ENCODE data around the gene LYPD6.
"Not testable (repeated sequence)": the region's sequence is repeated elsewhere in the genome, so short reads cannot be mapped to it uniquely, and the experiment has no call there.

LYPD6 gene

DNA sequence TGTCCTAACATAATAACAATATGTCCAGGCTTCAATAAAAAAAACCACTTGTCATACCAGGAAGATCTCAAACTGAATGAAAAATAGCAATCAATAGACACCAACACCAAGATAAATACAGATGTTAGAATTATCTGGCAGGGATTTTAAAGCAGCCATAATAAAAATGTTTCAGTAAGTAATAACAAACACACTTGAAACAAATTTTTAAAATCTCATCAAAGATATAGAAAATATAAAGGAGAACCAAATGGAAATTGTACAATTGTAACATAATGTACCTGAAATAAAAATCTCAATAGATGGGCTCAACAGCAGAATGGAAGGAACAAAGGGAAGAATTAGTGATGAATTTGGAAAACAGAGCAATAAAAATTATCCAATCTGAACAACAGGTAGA is 128.1 kb downstream of the LYPD6 start:
- no peak for DNase-seq

DNA sequence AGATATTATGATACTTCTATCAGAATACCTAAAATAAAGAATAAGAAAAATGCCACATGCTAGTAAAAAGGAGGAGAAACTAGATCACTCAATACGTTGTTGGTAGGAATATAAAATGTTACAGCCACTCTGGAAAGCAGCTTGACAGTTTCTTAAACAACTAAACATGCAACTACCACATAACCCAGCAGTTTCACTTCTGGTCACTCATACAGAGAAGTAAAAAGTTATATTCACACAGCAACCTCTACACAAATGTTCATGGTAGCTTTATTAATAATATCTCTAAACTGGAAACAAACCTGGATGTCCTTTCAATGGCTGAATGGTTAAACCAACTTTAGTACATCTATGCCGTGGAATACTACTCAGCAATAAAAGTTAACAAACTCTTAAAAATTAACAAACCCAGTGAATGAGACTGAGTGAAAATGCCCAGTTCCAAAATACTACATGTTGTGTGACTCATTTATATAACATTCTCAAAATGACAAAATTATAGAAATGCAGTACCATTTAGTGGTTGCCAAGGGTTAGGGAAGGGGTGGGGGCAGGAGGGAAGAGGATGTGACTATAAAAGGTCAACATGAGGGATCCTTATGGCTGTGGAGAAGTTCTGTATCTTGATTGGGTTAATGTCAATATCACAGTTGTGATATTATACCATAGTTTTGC is 133.1 kb downstream of the LYPD6 start:
- no peak for DNase-seq

DNA sequence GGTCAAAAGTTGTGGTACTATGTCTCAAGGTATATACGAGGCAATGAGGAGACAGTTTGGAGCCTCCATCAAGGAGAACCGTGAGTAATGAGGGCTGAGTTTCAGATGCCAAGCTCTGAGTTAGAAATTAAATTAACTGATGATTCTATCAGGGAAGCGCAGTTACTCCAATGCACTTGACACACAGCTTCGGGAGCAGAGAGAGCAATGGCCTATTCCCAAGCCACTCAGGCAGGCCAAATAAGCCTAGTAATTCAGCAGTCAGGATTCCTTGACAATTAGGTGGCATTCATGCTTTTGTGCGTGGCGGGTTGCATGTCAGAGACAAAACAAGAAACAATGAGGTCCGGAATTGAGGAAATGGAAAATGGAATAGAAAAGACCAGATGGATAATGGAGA is 134.0 kb downstream of the LYPD6 start:
- no peak for DNase-seq

DNA sequence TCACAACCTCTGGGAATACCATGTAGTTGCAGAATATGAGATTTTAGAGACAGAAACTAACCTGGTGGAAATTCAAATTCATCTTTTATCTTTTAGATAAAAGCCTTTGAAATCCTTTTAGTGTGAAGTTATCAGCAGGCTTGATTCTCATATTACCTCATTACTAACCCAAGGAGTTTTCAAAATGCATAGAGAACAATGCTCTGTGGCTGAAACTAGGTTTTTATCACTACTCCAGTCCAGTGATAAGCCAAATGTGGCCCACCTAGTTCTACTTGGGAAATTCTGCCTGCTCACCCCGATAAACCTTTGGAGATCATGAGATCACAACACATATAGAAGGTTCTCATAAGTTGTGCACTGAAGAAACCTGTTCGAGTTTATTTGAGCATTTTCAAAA is 135.5 kb downstream of the LYPD6 start:
- no peak for DNase-seq

DNA sequence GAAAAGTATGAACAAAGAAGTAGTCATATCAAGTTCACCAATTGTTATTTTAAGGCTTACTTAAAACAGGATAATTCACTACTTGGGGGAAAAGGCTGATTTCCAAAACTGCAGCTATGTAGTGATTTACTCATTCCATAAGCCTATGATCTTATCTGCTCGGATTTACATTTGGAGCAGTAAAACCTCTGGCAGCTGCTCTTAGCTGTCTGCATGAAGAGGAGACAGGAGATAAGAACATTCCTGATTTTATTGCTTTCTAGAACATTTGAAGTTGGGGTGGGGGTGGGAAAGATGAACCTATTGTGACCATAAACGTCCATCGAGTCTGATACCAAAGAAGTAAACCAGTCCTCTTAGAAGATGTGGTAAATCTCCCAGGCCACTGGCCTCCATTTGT is 136.2 kb downstream of the LYPD6 start:
- DNase-seq: peak; percentile 80

DNA sequence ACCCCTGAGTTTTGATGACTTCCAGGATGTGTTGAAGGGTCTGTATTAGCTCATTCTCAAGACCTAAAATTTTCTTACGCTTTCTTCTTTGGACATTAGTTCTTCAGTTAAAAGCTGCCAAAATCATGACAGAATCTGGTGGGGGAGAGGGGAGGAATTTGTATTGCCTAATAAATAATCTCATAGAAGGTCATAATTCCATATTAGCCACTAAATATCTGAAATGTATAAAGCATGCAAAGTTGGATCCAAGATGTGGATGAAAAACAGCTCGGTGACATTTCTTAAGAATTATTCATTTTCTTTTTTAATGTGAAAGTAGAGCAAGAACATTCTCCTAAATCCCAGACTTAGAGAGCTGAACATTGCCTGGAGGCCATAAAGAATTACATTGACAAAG is 137.0 kb downstream of the LYPD6 start:
- no peak for DNase-seq

DNA sequence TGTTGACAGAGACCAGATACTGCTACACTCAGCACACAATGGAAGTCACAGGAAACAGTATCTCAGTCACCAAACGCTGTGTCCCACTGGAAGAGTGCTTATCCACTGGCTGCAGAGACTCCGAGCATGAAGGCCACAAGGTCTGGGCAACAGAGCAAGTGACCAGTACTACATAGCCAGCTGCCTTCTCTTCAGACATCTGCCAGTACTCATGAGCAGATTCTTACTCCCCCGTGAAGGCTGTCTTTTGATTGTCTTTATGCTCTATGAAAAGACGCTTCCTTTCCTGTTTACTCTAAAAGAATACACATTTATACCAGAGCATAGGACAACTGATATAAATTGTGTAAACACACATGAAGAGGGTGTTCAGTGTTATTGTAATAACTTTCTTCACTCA is 138.2 kb downstream of the LYPD6 start:
- no peak for DNase-seq

DNA sequence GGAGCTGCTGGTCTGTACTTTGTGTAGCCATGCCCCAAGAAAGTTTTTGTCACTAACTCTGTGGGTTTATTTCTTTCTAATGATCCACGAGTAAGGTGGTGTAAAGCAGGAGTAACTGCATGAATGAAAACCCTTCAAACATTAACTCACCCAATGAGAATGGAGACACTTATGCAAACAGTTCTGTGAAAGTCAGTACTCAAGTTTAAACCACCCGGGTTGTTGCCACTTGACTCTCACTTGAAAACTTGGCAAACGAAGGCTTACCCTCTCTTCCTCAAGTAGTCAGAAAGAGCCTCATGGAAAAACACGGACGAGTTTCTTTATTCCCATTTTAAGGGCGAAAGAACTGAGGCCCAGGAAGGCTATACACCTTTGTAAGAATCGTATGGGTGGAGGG is 139.7 kb downstream of the LYPD6 start:
- DNase-seq: no peak

DNA sequence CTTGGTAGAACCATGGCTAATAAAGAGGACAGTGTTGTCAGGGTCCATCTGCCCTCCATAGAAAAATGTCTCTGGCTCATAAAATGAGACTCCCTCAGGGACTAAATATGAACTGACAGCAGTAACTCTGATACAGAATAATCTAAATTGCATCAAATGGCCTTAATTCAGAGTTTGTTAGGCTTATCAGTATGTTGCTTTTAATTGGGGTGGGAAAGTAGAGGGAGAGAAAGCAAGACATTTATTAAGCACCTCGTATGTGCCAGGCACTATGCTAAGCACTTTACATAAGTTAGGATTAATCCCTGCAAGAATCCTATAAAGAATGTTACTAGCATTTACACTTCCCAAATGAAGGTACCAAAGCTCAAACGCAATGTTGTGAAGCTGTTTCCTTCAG is 142.0 kb downstream of the LYPD6 start:
- no peak for DNase-seq

DNA sequence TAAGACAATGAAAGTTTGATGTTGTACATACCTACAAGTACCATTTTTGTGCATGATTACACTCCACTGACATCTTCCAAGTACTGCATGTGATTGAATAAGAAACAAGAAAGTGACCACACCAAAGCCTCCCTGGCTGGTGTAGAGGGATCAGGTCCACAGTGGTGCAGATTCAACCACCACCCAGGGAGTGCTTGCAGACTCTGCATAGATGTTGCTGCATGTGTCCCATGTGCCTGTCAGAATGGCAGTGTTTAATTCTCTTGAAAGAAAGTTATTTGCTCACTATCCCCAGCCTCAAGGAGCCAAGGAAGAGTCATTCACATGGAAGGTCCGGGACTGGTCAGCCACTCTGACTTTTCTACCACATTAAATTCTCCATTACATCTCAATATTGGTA is 142.7 kb downstream of the LYPD6 start:
- no peak for DNase-seq

DNA sequence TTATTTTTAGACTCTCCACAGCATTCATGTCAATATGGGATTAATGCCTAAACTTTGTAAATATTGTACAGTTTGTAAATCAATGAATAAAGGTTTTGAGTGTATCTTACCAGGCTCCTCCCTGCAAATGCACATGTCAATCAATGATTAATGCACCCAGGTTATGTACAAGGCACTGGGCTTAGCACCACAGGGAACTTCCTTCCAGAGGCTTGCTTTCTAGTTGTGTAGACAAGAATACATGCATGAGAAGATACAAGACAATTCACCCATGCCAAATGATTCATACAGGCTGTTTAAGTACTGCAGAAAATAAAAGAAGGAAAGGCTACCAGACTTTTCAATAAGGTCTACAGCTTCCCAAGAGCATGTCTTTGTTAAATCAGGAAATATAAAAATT is 143.1 kb downstream of the LYPD6 start:
- no peak for DNase-seq

DNA sequence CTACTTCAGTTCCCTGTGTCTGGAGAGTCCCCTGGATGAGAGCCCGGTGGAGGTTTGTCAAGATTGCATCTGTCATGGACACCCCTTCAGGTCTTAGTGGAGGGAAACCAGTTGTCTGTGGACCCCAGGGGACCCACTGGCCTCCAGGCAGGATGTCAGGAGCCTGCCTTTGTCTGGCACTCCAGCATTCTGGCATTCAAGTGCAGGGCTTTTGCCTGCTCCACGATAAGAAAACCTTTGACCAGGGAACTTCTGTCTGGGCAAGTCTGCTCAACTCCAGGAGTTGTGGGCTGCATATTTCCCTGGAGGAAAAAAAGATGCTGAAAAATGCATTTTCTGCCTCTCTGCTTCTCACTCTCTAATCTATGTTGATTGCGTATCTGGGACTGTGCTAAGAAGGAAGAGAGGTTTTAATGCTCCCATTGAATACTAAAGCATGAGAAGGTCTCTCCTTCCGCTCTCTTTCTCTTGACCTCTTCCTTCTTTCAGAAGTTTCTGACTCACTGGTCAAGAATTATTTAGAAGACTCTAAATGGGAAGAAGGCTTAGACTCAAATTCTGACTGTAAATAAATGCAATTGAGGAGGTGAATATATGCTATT is 152.7 kb downstream of the LYPD6 start:
- DNase-seq: peak; percentile 84

DNA sequence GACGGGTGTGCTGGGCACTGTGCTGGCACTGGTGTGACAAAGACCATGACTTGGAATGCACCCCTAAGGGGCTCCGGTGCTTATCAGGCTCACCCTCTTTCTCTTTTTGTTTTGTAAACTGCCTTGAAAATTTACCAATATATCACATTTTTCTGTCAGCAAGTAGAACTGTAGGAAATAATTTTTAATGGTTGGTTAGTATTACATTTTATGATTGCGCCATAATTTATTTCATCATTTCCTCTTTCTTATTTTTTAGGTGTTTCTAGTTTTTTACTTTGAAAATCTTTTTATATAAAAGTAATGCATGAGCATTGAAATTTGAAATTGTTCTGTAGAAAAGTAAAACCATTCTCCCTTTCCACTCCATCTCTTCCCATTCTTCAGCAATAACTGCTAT is 156.3 kb downstream of the LYPD6 start:
- DNase-seq: no peak

DNA sequence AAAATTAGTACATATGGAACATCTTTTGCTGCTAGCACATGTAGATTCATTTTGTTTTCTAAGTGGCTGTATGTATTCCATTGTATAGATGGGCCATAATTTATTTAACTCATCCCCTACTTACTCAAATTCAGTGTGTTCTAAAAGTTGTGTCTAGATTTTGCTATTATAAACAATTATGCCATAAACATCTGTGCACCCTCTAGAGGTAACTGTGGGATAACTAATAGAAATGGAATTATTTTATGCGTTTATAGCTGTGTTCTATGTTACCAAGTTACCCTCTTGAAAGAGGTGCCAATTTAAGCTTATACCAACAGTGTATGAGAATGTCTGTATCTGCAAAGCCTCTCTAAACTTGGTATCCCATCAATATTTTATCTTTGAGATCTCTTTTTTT is 156.8 kb downstream of the LYPD6 start:
- DNase-seq: no peak

DNA sequence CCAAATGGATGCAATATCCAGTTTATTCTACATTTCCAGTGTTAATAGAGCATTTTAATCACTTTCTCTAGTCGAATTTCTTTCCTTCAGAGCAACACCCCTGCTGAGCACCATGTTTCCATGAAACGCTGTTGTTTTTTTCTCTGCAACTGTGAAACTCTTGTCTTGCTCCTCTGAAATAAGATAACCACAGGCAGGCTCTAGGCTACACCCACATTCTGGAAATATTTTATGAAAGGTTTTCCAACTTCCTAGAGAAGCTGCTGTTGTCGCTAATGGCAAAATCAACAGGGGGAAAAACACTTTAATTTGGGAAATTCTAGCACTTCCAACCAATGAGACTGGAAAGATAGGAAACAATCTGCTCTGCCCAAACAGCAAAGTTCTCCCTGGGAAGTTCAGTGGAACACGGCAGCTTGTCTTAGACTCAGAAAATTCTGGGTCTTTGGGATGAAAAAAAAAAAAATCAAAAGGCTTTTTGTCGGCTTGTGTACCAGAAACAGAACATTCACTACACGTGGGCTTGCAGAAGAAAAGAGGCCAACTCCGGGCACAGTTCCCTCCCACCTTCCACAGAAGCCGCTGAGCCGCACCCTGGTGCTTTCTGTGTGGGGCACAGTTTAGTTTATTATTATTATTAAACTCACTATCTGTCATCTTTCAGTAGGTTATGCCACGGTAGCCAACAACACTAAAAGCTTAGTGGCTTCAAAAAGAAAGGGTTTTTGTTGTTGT is 158.5 kb downstream of the LYPD6 start:
- DNase-seq: no peak

DNA sequence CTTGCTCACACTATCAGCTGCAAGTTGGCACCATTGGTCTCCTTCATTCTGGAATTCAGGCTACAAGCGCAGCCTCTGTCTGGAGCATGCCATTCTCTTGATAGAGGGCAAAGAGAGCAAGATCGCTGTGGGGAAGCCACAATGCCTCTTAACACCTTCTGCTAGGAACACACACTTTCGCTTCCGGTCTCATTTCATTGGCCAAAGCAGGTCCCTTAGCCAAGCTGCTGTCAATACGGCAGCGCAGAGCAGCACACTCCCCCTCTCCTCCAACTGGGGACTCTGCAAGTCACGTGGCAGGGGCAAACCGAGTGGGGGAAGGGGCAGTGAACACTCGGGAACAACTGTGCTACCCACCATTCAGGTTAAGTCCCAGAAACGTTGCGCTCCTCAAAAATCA is 159.1 kb downstream of the LYPD6 start:
- DNase-seq: no peak

DNA sequence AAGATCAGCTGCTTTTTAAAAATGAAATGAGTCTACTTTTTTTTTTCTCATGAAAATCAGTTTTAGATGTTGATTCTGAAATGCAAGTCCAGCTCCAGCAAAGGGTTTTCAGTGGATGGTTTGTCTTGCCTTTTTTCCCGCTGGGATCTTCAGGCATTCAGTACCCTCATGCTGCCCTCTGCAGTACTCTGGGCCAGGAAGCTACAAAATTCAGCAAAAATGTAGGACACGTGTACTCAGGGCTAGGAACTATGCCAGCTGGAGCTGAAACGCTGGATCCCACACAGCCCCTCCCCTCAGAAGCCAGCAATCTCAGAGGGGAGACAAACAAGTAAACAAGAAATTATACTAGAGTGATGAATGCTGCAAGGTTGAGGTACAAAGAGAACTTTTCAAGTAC is 159.9 kb downstream of the LYPD6 start:
- no peak for DNase-seq

DNA sequence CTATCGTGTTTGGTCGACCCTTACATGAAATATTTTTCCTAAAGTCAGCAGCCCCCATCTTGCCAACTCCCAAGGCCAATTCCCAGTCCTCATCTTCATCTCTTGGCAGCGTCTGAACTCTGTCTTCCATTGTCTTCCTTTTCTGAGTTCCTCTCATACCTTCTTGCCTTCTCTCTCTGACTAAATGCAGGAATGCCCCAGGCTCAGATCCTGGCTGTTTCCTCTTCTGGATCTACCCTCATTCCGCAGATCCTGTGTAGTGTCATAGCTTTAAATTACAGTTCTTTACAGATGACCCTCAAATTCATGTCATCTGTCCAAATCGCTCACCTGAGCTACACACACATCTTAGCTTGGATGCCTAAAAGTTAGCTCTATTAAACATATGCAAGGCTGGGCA is 162.5 kb downstream of the LYPD6 start:
- peak; percentile 58 for DNase-seq

DNA sequence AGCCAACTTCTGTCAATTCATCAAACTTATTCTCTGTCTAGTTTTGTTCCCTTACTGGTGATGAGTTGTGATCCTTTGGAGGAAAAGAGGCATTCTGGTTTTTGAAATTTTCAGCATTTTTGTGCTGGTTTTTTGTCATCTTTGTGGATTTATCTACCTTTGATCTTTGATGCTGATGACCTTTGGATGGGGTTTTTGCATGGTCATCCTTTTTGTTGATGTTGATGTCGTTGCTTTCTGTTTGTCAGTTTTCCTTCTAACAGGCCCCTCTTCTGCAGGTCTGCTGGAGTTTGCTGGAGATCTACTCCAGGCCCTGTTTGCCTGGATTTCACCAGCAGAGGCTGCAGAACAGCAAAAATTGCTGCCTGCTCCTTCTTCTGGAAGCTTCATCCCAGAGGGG is 168.8 kb downstream of the LYPD6 start:
- DNase-seq: not testable (repeated sequence)

DNA sequence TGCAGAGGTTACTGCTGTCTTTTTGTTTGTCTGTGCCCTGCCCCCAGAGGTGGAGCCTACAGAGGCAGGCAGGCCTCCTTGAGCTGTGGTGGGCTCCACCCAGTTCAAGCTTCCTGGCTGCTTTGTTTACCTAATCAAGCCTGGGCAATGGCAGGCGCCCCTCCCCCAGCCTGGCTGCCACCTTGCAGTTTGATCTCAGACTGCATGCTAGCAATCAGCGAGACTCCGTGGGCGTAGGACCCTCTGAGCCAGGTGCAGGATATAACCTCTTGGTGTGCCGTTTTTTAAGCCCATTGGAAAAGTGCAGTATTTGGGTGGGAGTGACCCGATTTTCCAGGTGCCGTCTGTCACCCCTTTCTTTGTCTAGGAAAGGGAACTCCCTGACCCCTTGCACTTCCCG is 176.4 kb downstream of the LYPD6 start:
- DNase-seq: not testable (repeated sequence)

DNA sequence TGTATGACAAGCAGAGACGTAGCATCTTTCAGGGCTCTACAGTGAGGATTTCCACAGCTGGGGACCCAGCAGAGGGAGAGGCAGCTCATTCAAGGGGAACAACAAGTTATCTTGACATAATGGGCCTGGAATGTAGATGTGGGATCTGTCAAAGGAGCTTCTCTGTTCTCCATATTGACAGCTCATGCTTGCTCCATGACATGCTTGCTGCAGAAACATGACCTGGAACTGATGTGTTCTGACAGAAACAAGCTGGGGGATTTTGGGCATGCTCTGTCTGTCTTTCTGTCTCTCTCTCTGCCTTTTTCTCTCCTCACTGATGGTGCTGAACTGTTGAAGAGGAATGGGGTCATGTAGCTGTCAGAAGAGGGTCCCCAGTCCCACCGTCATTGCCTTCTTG is 177.6 kb downstream of the LYPD6 start:
- peak; percentile 38 for DNase-seq

DNA sequence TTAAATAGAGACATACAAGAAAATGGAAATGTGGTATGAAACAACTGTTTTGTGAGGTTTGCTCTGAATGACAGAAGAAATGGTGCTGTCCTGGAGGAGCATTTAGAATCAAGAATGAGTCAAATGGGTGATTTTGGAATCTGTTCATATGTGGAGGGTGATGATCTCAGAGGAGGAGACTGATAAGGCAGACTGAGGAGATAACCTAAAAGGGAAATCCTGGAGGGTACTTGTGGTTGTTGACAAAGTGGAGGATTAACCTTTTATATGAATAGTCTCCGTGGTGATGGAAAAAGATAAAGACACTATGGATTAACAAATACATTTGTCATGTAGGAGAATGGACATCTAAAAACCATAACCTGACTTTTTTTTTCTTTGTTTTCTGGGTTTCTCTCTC is 183.1 kb downstream of the LYPD6 start:
- DNase-seq: no peak
